Ovary (tissue), 3 donors: ENCODE results near the gene TIMP4.

Source experiments
- EP300 ChIP-seq: sonication (generic); formaldehyde crosslinking; IDR thresholded peaks from one replicate; pipeline ENCODE4 v1.6.1; 2017; ENCODE audit warnings: antibody characterized with exemption
- POLR2A ChIP-seq: fragments of 450-650 bp; IDR thresholded peaks from one replicate; pipeline ENCODE4 v1.6.1; 2017; ENCODE audit warnings: antibody characterized with exemption, mild to moderate bottlenecking, moderate library complexity
- TF ChIP-seq, protein P1 (sequence below), 3 donors: fragments of 450-650 bp in 2 of 3; fragments of 200-600 bp in 1 of 3; IDR thresholded peaks; one replicate each; pipeline versions ENCODE4 v1.5.1 to v1.8.0; 2016 to 2022; ENCODE audit warnings: antibody characterized with exemption in 3 of 3, mild to moderate bottlenecking in 1 of 3
- donor health status: DM: no; HTN: no; CAD: no.

DNA sequence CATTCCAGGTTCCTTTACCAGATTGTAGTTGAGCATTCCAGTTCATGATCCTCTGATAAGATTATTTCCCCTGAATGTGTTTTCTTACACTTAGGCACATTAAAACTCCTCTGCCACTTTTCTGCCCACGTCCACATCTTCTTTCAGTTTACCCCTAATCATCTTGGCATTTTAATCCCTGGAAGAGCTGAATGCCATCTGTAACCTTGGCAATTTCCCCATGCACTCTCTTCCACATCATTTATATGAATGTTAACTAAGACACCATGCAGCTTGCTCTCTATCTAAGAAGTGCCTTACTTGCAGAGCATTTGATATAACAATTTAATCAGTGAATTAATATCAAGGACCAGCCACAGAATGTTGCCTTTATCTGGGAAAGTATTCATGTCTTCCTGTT, 25.8 kb downstream of the TIMP4 start:
- TF ChIP-seq, protein P1, sequence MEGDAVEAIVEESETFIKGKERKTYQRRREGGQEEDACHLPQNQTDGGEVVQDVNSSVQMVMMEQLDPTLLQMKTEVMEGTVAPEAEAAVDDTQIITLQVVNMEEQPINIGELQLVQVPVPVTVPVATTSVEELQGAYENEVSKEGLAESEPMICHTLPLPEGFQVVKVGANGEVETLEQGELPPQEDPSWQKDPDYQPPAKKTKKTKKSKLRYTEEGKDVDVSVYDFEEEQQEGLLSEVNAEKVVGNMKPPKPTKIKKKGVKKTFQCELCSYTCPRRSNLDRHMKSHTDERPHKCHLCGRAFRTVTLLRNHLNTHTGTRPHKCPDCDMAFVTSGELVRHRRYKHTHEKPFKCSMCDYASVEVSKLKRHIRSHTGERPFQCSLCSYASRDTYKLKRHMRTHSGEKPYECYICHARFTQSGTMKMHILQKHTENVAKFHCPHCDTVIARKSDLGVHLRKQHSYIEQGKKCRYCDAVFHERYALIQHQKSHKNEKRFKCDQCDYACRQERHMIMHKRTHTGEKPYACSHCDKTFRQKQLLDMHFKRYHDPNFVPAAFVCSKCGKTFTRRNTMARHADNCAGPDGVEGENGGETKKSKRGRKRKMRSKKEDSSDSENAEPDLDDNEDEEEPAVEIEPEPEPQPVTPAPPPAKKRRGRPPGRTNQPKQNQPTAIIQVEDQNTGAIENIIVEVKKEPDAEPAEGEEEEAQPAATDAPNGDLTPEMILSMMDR (IDR thresholded peaks at IDR 0.05) = no peak
- TF ChIP-seq POLR2A = no peak
- no peak for TF ChIP-seq EP300
